A549 (cell line): ENCODE results near the gene SNRK. TPM values are rescaled to one million over a fixed set of nuclear protein-coding genes. Genes with fewer than 3 reads are reported as not detected.

ENCODE experiments used
- ATAC-seq, 2 experiments: fragments of 200-7000 bp in 1 of 2; fragments of >200 bp in 1 of 2; cut with Nextera tagmentation in 1 of 2; cut with Tn5 transposase in 1 of 2; 3 replicates each; pipeline versions ENCODE4 v1.8.0 to v1.9.1; 2018 to 2020; ENCODE audit warnings: mild to moderate bottlenecking in 1 of 2, moderate library complexity in 1 of 2
- CTCF ChIA-PET: fragments of 300-600 bp; sonication (Branson Sonifier 250); formaldehyde crosslinking; extraction: SDS; loops from one replicate; lab custom pipeline; 2021; ENCODE audit warnings: antibody characterized with exemption, inconsistent platforms; lab: Yijun Ruan, JAX
- POLR2A ChIA-PET: fragments of 350-600 bp; formaldehyde crosslinking; extraction: SDS; loops from one replicate; lab custom pipeline; 2021; ENCODE audit warnings: antibody characterized with exemption, inconsistent platforms; lab: Yijun Ruan, JAX
- DNase-seq, 2 experiments: peaks; one replicate each; pipeline versions ENCODE4 v3.0.0 to v3.0.0-alpha.2; 2011 to 2016; ENCODE audit warnings: low read depth in 1 of 2, low spot score in 1 of 2
- FAIRE-seq: peaks from 2 replicates; lab custom pipeline; 2011; peaks lifted over from hg19 to GRCh38; lab: Jason Lieb, UNC
- H3K27ac ChIP-seq, 2 experiments: fragments of >200 bp; sonication (Bioruptor Twin); formaldehyde crosslinking; 3 replicates each; pipeline ENCODE4 v1.5.1; 2016 to 2017
- H3K4me1 ChIP-seq: fragments of >200 bp; sonication (Bioruptor Twin); formaldehyde crosslinking; 3 replicates; pipeline ENCODE4 v1.6.1; 2016
- H3K4me2 ChIP-seq: fragments of >200 bp; sonication (Bioruptor Twin); formaldehyde crosslinking; 3 replicates; pipeline ENCODE4 v1.6.1; 2016
- H3K4me3 ChIP-seq: fragments of >200 bp; sonication (Bioruptor Twin); formaldehyde crosslinking; 3 replicates; pipeline ENCODE4 v1.5.1; 2016
- H3K9me3 ChIP-seq: fragments of >200 bp; sonication (Bioruptor Twin); formaldehyde crosslinking; 3 replicates; pipeline ENCODE4 v1.6.1; 2016
- BCL3 ChIP-seq: fragments of >200 bp; sonication (Bioruptor Twin); formaldehyde crosslinking; IDR thresholded peaks from 3 replicates; pipeline ENCODE4 v1.6.1; 2016
- CBX8 ChIP-seq: fragments of 200-600 bp; sonication (generic); IDR thresholded peaks from 2 replicates; pipeline ENCODE4 v1.6.1; 2016
- CEBPB ChIP-seq, 2 experiments: fragments of >200 bp in 1 of 2; sonication (Bioruptor Twin) in 1 of 2; formaldehyde crosslinking in 1 of 2; IDR thresholded peaks; 2 replicates each; pipeline ENCODE4 v1.6.1; 2012 to 2016
- CHD2 ChIP-seq: fragments of 150-350 bp; IDR thresholded peaks from 2 replicates; pipeline ENCODE4 v1.6.1; 2014; ENCODE audit warnings: low read length; ENCODE audit not compliant: partially characterized antibody
- CTCF ChIP-seq: fragments of >200 bp; sonication (Bioruptor Twin); formaldehyde crosslinking; IDR thresholded peaks from 3 replicates; pipeline ENCODE4 v1.5.1; 2016
- EHMT2 ChIP-seq: fragments of 200-600 bp; sonication (generic); IDR thresholded peaks from 2 replicates; pipeline ENCODE4 v1.6.1; 2016; ENCODE audit warnings: antibody characterized with exemption, low read depth, mild to moderate bottlenecking, moderate library complexity
- ELK1 ChIP-seq: fragments of 150-350 bp; IDR thresholded peaks from 2 replicates; pipeline ENCODE4 v1.6.1; 2014; ENCODE audit warnings: low read depth, mild to moderate bottlenecking, low read length
- EP300 ChIP-seq, 2 experiments: fragments of >200 bp; sonication (Bioruptor Twin); formaldehyde crosslinking; IDR thresholded peaks; 2 replicates in 1 of 2; 3 replicates in 1 of 2; pipeline ENCODE4 v1.6.1; 2016 to 2017
- FOXS1 ChIP-seq: fragments of 250-450 bp; sonication (Bioruptor Pico); IDR thresholded peaks from 2 replicates; pipeline ENCODE4 v1.5.0; 2020; ENCODE audit warnings: mild to moderate bottlenecking, moderate library complexity
- GATA3 ChIP-seq: IDR thresholded peaks from 2 replicates; pipeline ENCODE4 v1.6.1; 2012; ENCODE audit warnings: borderline replicate concordance
- HOXA7 ChIP-seq: fragments of 250-450 bp; sonication (Bioruptor Pico); IDR thresholded peaks from 2 replicates; pipeline ENCODE4 v1.5.0; 2020; ENCODE audit warnings: mild to moderate bottlenecking, moderate library complexity
- HOXB13 ChIP-seq: fragments of 250-450 bp; sonication (Bioruptor Pico); IDR thresholded peaks from 2 replicates; pipeline ENCODE4 v1.5.0; 2020; ENCODE audit warnings: low read depth, mild to moderate bottlenecking, moderate library complexity
- JUN ChIP-seq, 2 experiments: fragments of >200 bp; sonication (Bioruptor Twin); formaldehyde crosslinking; IDR thresholded peaks; 2 replicates in 1 of 2; 3 replicates in 1 of 2; pipeline ENCODE4 v1.6.1; 2016 to 2017
- KDM1A ChIP-seq: fragments of 200-600 bp; sonication (generic); IDR thresholded peaks from 2 replicates; pipeline ENCODE4 v1.6.1; 2016; ENCODE audit warnings: low read depth, mild to moderate bottlenecking
- MAFK ChIP-seq: fragments of 450-650 bp; IDR thresholded peaks from 2 replicates; pipeline ENCODE4 v1.6.1; 2014; ENCODE audit not compliant: partially characterized antibody
- MAX ChIP-seq: IDR thresholded peaks from 2 replicates; pipeline ENCODE4 v1.6.1; 2012
- MYC ChIP-seq: IDR thresholded peaks from 2 replicates; pipeline ENCODE4 v1.6.1; 2012; ENCODE audit warnings: mild to moderate bottlenecking, inconsistent platforms, low read length, improper control_type of control experiment, borderline replicate concordance
- NPAS2 ChIP-seq: fragments of 250-450 bp; sonication (Bioruptor Pico); IDR thresholded peaks from 2 replicates; pipeline ENCODE4 v1.8.0; 2022; ENCODE audit warnings: mild to moderate bottlenecking, moderate library complexity, borderline replicate concordance
- NR3C1 ChIP-seq: fragments of >200 bp; sonication (Bioruptor Twin); formaldehyde crosslinking; IDR thresholded peaks from 3 replicates; pipeline ENCODE4 v1.6.1; 2017
- RARB ChIP-seq: fragments of 250-450 bp; sonication (Bioruptor Pico); IDR thresholded peaks from 2 replicates; pipeline ENCODE4 v1.8.0; 2021; ENCODE audit warnings: mild to moderate bottlenecking, moderate library complexity
- RFX5 ChIP-seq: fragments of 450-650 bp; IDR thresholded peaks from 2 replicates; pipeline ENCODE4 v1.7.1; 2014; ENCODE audit warnings: antibody characterized with exemption, mild to moderate bottlenecking, moderate library complexity
- SMC3 ChIP-seq: fragments of >200 bp; sonication (Bioruptor Twin); formaldehyde crosslinking; IDR thresholded peaks from 3 replicates; pipeline ENCODE4 v1.6.1; 2018; ENCODE audit warnings: inconsistent platforms
- TFCP2L1 ChIP-seq: fragments of 250-450 bp; sonication (Bioruptor Pico); IDR thresholded peaks from 2 replicates; pipeline ENCODE4 v1.5.0; 2021; ENCODE audit warnings: mild to moderate bottlenecking
- USF2 ChIP-seq: fragments of 450-650 bp; IDR thresholded peaks from 2 replicates; pipeline ENCODE4 v1.6.1; 2014; ENCODE audit warnings: antibody characterized with exemption
- ZNF302 ChIP-seq: fragments of 250-450 bp; sonication (Bioruptor Pico); IDR thresholded peaks from 2 replicates; pipeline ENCODE4 v1.9.0; 2021; ENCODE audit warnings: inconsistent platforms, mild to moderate bottlenecking, moderate library complexity
- ZSCAN20 ChIP-seq: fragments of 250-450 bp; sonication (Bioruptor Pico); IDR thresholded peaks from 2 replicates; pipeline ENCODE4 v1.8.0; 2022; ENCODE audit warnings: mild to moderate bottlenecking, moderate library complexity
- WGBS: methylation state at CpG from one replicate; pipeline ENCODE4 v1.1.6; 2017; ENCODE audit errors: missing lambda C conversion rate; 5-methylcytosine and 5-hydroxymethylcytosine counted together
- polyA plus RNA-seq, 4 experiments: library from polyadenylated mRNA; depleted of rRNA in 3 of 4; stranded (reverse); fragments of >200 nt; fragmentation: RNase III in 1 of 4; extraction: RNeasy Plus Mini Kit Qiagen cat#74134 plus additional on column Dnase treatment in 1 of 4; gene quantifications; 2 replicates in 3 of 4; 3 replicates in 1 of 4; pipeline ENCODE4 v1.2.3, GENCODE V29; 2011 to 2017
- TF ChIP-seq, protein P1 (sequence below): fragments of 250-450 bp; sonication (Bioruptor Pico); IDR thresholded peaks from 2 replicates; pipeline ENCODE4 v1.5.0; 2020; ENCODE audit warnings: low read depth, mild to moderate bottlenecking, moderate library complexity
- TF ChIP-seq, protein P2 (sequence below): fragments of 250-450 bp; sonication (Bioruptor Pico); IDR thresholded peaks from 2 replicates; pipeline ENCODE4 v1.5.0; 2021; ENCODE audit warnings: mild to moderate bottlenecking, moderate library complexity, borderline replicate concordance
- TF ChIP-seq, protein P3 (sequence below): IDR thresholded peaks from 2 replicates; pipeline ENCODE4 v1.6.1; 2012

Gene SNRK
- polyA plus RNA-seq, 2 of the 4 experiments (the other 2 are of a cell fraction) = 3.5 to 7.2 TPM

- ATAC-seq (no peak), FAIRE-seq (no peak), DNase-seq (no peak)
- TF ChIP-seq MAFK (no peak), MYC (no peak), EP300 (IDR thresholded peaks at IDR 0.05) (no peak), JUN (IDR thresholded peaks at IDR 0.05) (no peak), ELK1 (no peak), MAX (no peak), NPAS2 (CRISPR knock-in tag) (no peak), GATA3 (no peak), ZNF302 (CRISPR knock-in tag) (no peak), RARB (CRISPR knock-in tag) (no peak), NR3C1 (no peak)
- TF ChIP-seq, protein P1, sequence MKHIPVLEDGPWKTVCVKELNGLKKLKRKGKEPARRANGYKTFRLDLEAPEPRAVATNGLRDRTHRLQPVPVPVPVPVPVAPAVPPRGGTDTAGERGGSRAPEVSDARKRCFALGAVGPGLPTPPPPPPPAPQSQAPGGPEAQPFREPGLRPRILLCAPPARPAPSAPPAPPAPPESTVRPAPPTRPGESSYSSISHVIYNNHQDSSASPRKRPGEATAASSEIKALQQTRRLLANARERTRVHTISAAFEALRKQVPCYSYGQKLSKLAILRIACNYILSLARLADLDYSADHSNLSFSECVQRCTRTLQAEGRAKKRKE (CRISPR knock-in tag) = no peak
- H3K27ac ChIP-seq = no peak overlapping the region
- WGBS = 0% methylated on average over 1 of the region's 1 CpG
- H3K4me3 ChIP-seq = no peak overlapping the region
- no peaks in the 10 kb centered on the region for H3K9me3 ChIP-seq
- H3K4me1 ChIP-seq = no peaks in the 10 kb centered on the region
- POLR2A ChIA-PET = no interaction called here
- CTCF ChIA-PET = no interaction called here
- no peak overlapping the region for H3K4me2 ChIP-seq
Measured at GRCh38 chr3:43256714-43257461, 29.5 kb upstream of the SNRK start.

- CTCF ChIA-PET = no interaction called here
Measured at GRCh38 chr3:43257850-43258249, 28.5 kb upstream of the SNRK start.

More at GRCh38 chr3:43257850-43258249, 28.5 kb upstream of the SNRK start:
- whole genome bisulfite sequencing = 25% methylated on average over 1 of the region's 2 CpGs
- no peak for FAIRE-seq
- no peak overlapping the region for H3K4me3 ChIP-seq
- DNase-seq = no peak
- ATAC-seq = no peak
- TF ChIP-seq FOXS1 (CRISPR knock-in tag) (no peak), CBX8 (no peak), KDM1A (no peak), EHMT2 (no peak), BCL3 (no peak), HOXA7 (CRISPR knock-in tag) (no peak), TFCP2L1 (CRISPR knock-in tag) (no peak), CEBPB (IDR thresholded peaks at IDR 0.05) (no peak), RFX5 (no peak), HOXB13 (CRISPR knock-in tag) (no peak), MAFK (no peak), ZSCAN20 (CRISPR knock-in tag) (no peak), CTCF (no peak), CHD2 (no peak), USF2 (no peak), SMC3 (no peak)
- TF ChIP-seq, protein P2, sequence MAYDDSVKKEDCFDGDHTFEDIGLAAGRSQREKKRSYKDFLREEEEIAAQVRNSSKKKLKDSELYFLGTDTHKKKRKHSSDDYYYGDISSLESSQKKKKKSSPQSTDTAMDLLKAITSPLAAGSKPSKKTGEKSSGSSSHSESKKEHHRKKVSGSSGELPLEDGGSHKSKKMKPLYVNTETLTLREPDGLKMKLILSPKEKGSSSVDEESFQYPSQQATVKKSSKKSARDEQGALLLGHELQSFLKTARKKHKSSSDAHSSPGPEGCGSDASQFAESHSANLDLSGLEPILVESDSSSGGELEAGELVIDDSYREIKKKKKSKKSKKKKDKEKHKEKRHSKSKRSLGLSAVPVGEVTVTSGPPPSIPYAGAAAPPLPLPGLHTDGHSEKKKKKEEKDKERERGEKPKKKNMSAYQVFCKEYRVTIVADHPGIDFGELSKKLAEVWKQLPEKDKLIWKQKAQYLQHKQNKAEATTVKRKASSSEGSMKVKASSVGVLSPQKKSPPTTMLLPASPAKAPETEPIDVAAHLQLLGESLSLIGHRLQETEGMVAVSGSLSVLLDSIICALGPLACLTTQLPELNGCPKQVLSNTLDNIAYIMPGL = no peak
- TF ChIP-seq, protein P3, sequence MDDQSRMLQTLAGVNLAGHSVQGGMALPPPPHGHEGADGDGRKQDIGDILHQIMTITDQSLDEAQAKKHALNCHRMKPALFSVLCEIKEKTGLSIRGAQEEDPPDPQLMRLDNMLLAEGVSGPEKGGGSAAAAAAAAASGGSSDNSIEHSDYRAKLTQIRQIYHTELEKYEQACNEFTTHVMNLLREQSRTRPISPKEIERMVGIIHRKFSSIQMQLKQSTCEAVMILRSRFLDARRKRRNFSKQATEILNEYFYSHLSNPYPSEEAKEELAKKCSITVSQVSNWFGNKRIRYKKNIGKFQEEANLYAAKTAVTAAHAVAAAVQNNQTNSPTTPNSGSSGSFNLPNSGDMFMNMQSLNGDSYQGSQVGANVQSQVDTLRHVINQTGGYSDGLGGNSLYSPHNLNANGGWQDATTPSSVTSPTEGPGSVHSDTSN = no peak
- POLR2A ChIA-PET = no interaction called here
- H3K9me3 ChIP-seq = no peaks in the 10 kb centered on the region
- no peaks in the 10 kb centered on the region for H3K4me1 ChIP-seq
- no peak overlapping the region for H3K4me2 ChIP-seq
- no peak overlapping the region for H3K27ac ChIP-seq
